Kidney (tissue), 14 donors: Measurements from ENCODE around the gene TDP1. TPM values are rescaled to one million over a fixed set of nuclear protein-coding genes. Genes with fewer than 3 reads are reported as not detected.

Experiments
- DNase-seq, 5 donors: peaks; one replicate each; pipeline ENCODE4 v3.0.0-alpha.2; 2013 to 2020
- FAIRE-seq: peaks from 2 replicates; lab custom pipeline; 2012; peaks lifted over from hg19 to GRCh38; lab: Jason Lieb, UNC
- H3K27ac ChIP-seq, 2 donors: one replicate each; pipeline ENCODE4 v1.7.0; 2013; ENCODE audit warnings: low read depth in 2 of 2, low read length in 2 of 2, inconsistent platforms in 1 of 2
- H3K27me3 ChIP-seq: one replicate; pipeline ENCODE4 v1.7.1; 2013; ENCODE audit warnings: low read length, inconsistent platforms; ENCODE audit not compliant: control insufficient read depth, insufficient read depth
- H3K36me3 ChIP-seq, 3 donors: one replicate each; pipeline versions ENCODE4 v1.7.0 to v1.7.1; 2013; ENCODE audit warnings: low read length in 3 of 3, control low read depth in 1 of 3, inconsistent platforms in 1 of 3; ENCODE audit not compliant: insufficient read depth in 3 of 3, control insufficient read depth in 2 of 3
- H3K4me1 ChIP-seq, 3 donors: one replicate each; pipeline versions ENCODE4 v1.7.0 to v1.7.1; 2013; ENCODE audit warnings: low read length in 3 of 3, inconsistent platforms in 1 of 3, low read depth in 1 of 3; ENCODE audit not compliant: control insufficient read depth in 2 of 3, insufficient read depth in 2 of 3
- H3K4me3 ChIP-seq, 3 donors: one replicate each; pipeline versions ENCODE4 v1.7.0 to v1.8.1; 2013; ENCODE audit warnings: low read length in 3 of 3, control low read depth in 1 of 3, inconsistent platforms in 1 of 3
- H3K9ac ChIP-seq, 3 donors: one replicate each; pipeline versions ENCODE4 v1.7.0 to v1.7.1; 2013; ENCODE audit warnings: low read length in 3 of 3, control low read depth in 1 of 3, inconsistent platforms in 1 of 3
- H3K9me3 ChIP-seq, 3 donors: one replicate each; pipeline versions ENCODE4 v1.7.0 to v1.7.1; 2013; ENCODE audit warnings: low read length in 3 of 3, control low read depth in 1 of 3, inconsistent platforms in 1 of 3; ENCODE audit not compliant: control insufficient read depth in 2 of 3, insufficient read depth in 1 of 3
- intact Hi-C: fragments of 100-400 bp; cut with DNase I; formaldehyde crosslinking; loops from one replicate; pipeline ENCODE4 v1.11.1; 2022
- polyA plus RNA-seq: library from polyadenylated mRNA; stranded (reverse); fragments of 350-450 nt; fragmentation: Illumina TruSeq; extraction: RNeasy Lipid Tissue Mini Kit (QIAGEN cat#74804); gene quantifications from one replicate; pipeline ENCODE4 v1.2.3, GENCODE V29; 2014; ENCODE audit warnings: low read depth, low replicate concordance; ENCODE audit not compliant: insufficient read depth
- total RNA-seq: library from RNA; stranded (reverse); fragmentation: NEBNext Ultra II Directional; extraction: Animal tissue kit (Norgen Biotek cat#: 25700); gene quantifications from one replicate; pipeline ENCODE4 v1.2.1, GENCODE V29; 2021
- TF ChIP-seq, protein P1 (sequence below): IDR thresholded peaks from 3 replicates; pipeline ENCODE4 v1.5.1; 2012; ENCODE audit warnings: mild to moderate bottlenecking, moderate library complexity, borderline replicate concordance; ENCODE audit not compliant: insufficient read depth; ENCODE audit errors: extremely low read depth
- donor health status: control.
- donor health status: control.
- donor health status: control.
- donor health status: control.
- donor health status: control.
- donor health status: DM: yes; HTN: yes; CAD: no.
- donor health status: Normal renal cell carcinoma (clear cell type).

The TDP1 gene
- total and polyA plus RNA-seq, 2 donors from 2014 or later: 4.8 to 15.7 TPM

DNA sequence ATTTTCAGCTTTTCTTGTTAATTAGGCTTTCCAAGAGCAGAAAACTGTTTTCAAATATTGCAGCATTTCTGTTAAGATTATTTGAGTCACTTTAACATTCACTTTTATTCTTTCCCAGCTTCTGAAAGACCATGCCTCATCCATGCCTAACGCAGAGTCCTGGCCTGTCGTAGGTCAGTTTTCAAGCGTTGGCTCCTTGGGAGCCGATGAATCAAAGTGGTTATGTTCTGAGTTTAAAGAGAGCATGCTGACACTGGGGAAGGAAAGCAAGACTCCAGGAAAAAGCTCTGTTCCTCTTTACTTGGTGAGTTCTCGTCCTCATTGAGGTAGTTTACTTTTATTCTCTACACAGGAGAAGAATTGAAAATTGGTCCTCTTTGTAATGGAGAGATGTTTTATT lies 33.1 kb downstream of the TDP1 start:
- Histone ChIP-seq H3K9ac (no peak overlapping the region), H3K36me3 (peaks cover 6 to 11% (median 6%) of the 10 kb centered on the region in 3 donors), H3K27ac (no peak overlapping the region), H3K4me3 (no peak overlapping the region), H3K9me3 (no peaks in the 10 kb centered on the region), H3K27me3 (no peaks in the 10 kb centered on the region), H3K4me1 (no peaks in the 10 kb centered on the region)
- FAIRE-seq: no peak
- TF ChIP-seq, protein P1, sequence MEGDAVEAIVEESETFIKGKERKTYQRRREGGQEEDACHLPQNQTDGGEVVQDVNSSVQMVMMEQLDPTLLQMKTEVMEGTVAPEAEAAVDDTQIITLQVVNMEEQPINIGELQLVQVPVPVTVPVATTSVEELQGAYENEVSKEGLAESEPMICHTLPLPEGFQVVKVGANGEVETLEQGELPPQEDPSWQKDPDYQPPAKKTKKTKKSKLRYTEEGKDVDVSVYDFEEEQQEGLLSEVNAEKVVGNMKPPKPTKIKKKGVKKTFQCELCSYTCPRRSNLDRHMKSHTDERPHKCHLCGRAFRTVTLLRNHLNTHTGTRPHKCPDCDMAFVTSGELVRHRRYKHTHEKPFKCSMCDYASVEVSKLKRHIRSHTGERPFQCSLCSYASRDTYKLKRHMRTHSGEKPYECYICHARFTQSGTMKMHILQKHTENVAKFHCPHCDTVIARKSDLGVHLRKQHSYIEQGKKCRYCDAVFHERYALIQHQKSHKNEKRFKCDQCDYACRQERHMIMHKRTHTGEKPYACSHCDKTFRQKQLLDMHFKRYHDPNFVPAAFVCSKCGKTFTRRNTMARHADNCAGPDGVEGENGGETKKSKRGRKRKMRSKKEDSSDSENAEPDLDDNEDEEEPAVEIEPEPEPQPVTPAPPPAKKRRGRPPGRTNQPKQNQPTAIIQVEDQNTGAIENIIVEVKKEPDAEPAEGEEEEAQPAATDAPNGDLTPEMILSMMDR: no peak
- intact Hi-C loops: no loop called here
- no peak for DNase-seq

GRCh38 chr14:89990218-89990617 lies 34.5 kb downstream of the TDP1 start:
- H3K27ac ChIP-seq: no peak overlapping the region
- no peaks in the 10 kb centered on the region for H3K27me3 ChIP-seq
- DNase-seq (no peak), FAIRE-seq (no peak)
- H3K4me1 ChIP-seq: no peaks in the 10 kb centered on the region
- intact Hi-C loops: no loop called here
- H3K36me3 ChIP-seq: peaks cover 8 to 13% (median 13%) of the 10 kb centered on the region in 3 donors
- H3K4me3 ChIP-seq: no peak overlapping the region
- H3K9me3 ChIP-seq: no peaks in the 10 kb centered on the region
- no peak overlapping the region for H3K9ac ChIP-seq
- TF ChIP-seq, protein P1: no peak

DNA sequence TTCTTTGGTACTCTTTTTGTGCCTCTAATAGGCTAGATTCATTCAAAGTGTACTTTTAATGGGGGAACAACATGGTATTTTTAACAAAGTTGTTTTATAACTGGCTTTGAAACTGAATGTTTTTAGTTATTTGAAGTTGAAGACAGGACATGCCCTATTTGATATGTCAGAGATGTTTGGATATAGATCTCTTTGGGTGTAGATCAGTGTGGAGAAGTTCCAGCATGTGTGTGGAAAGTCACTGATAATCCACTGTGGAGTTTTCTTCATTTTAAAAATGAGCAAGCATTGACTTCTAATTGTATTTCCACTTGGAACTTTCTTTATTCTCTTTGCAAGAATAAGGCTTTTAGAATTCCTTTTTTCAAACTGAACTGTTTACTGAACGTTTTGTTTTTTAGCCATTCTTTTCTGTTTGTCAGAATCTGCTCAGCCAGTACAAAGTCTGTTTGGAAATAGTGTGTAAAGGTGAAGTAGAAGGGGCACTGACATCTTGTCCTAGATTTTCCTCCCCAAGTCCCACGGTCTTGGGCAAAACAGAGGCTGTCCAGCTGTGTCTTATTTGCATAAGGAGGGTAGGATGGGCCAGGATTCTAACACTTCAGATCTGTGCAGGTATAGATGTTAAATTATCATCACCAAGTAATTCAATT lies 35.0 kb downstream of the TDP1 start:
- Histone ChIP-seq H3K27ac (peak overlapping the region in 1 of 2 donors; percentile 12), H3K36me3 (peaks cover 8 to 18% (median 13%) of the 10 kb centered on the region in 3 donors), H3K4me3 (no peak overlapping the region), H3K4me1 (no peaks in the 10 kb centered on the region), H3K9me3 (no peaks in the 10 kb centered on the region), H3K9ac (no peak overlapping the region), H3K27me3 (no peaks in the 10 kb centered on the region)
- no peak for FAIRE-seq
- TF ChIP-seq, protein P1: no peak
- intact Hi-C loops: no loop called here
- no peak for DNase-seq
